ENCODE results near the gene ZCCHC14. TPM values are rescaled to one million over a fixed set of nuclear protein-coding genes. Genes with fewer than 3 reads are reported as not detected.
"Not testable (repeated sequence)": the region's sequence is repeated elsewhere in the genome, so short reads cannot be mapped to it uniquely, and the experiment has no call there.

ZCCHC14 gene
- total RNA-seq, 1 donor from 2014 or later, result 11.5 TPM

GRCh38 chr16:87498324-87499188 lies 5.7 kb upstream of the ZCCHC14 start:
- no peaks in the 10 kb centered on the region for H3K9me3 ChIP-seq (ENCODE audit: control insufficient read depth in 3 of 3, low read length in 3 of 3)
- H3K4me3 ChIP-seq (ENCODE audit: low read length in 3 of 3), result no peak overlapping the region
- H3K9ac ChIP-seq (ENCODE audit: low read depth in 1 of 3, low read length in 3 of 3), result no peak overlapping the region
- H3K27me3 ChIP-seq (ENCODE audit: control insufficient read depth in 3 of 3, insufficient read depth in 3 of 3, low read length in 3 of 3), result peaks cover 0 to 7% (median 0%) of the 10 kb centered on the region in 3 donors
- H3K4me1 ChIP-seq (ENCODE audit: control insufficient read depth in 3 of 3, insufficient read depth in 3 of 3, low read length in 3 of 3), result peaks cover 0 to 3% (median under 1%) of the 10 kb centered on the region in 3 donors
- H3K36me3 ChIP-seq (ENCODE audit: control insufficient read depth in 3 of 3, insufficient read depth in 3 of 3, low read length in 3 of 3), result no peaks in the 10 kb centered on the region
- H3K27ac ChIP-seq (ENCODE audit: low read depth, low read length), result no peak overlapping the region

GRCh38 chr16:87497767-87498290 lies 5.0 kb upstream of the ZCCHC14 start:
- H3K4me3 ChIP-seq (ENCODE audit: low read length in 3 of 3); H3K9ac ChIP-seq (ENCODE audit: low read depth in 1 of 3, low read length in 3 of 3); H3K36me3 ChIP-seq (ENCODE audit: control insufficient read depth in 3 of 3, insufficient read depth in 3 of 3, low read length in 3 of 3); H3K27me3 ChIP-seq (ENCODE audit: control insufficient read depth in 3 of 3, insufficient read depth in 3 of 3, low read length in 3 of 3); H3K4me1 ChIP-seq (ENCODE audit: control insufficient read depth in 3 of 3, insufficient read depth in 3 of 3, low read length in 3 of 3); H3K27ac ChIP-seq (ENCODE audit: low read depth, low read length); H3K9me3 ChIP-seq (ENCODE audit: control insufficient read depth in 3 of 3, low read length in 3 of 3): not testable (repeated sequence)

GRCh38 chr16:87497023-87497766 lies 4.4 kb upstream of the ZCCHC14 start:
- H3K4me3 ChIP-seq (ENCODE audit: low read length in 3 of 3); H3K36me3 ChIP-seq (ENCODE audit: control insufficient read depth in 3 of 3, insufficient read depth in 3 of 3, low read length in 3 of 3); H3K9me3 ChIP-seq (ENCODE audit: control insufficient read depth in 3 of 3, low read length in 3 of 3); H3K9ac ChIP-seq (ENCODE audit: low read depth in 1 of 3, low read length in 3 of 3); H3K4me1 ChIP-seq (ENCODE audit: control insufficient read depth in 3 of 3, insufficient read depth in 3 of 3, low read length in 3 of 3); H3K27ac ChIP-seq (ENCODE audit: low read depth, low read length); H3K27me3 ChIP-seq (ENCODE audit: control insufficient read depth in 3 of 3, insufficient read depth in 3 of 3, low read length in 3 of 3): not testable (repeated sequence)

DNA sequence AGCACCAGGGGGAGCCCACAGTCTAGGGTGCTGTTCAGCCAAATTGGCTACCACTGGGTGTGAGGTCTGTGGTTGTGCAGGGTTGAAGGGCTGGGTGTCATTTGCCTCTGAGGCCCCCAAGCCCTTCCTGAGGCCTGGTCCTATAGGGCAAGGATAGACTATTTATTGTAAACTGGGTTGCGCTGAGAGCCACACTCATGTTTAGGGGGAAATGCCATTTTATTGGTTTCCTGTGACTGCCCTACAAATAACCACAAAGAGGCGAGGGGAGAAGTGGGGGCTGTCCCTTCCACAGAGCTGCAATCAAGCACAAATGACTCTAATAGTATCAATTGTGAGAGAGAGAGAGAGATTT lies 3.6 kb upstream of the ZCCHC14 start:
- Histone ChIP-seq H3K4me3 (ENCODE audit: low read length in 3 of 3) (no peak overlapping the region), H3K9me3 (ENCODE audit: control insufficient read depth in 3 of 3, low read length in 3 of 3) (no peaks in the 10 kb centered on the region), H3K27me3 (ENCODE audit: control insufficient read depth in 3 of 3, insufficient read depth in 3 of 3, low read length in 3 of 3) (no peaks in the 10 kb centered on the region), H3K4me1 (ENCODE audit: control insufficient read depth in 3 of 3, insufficient read depth in 3 of 3, low read length in 3 of 3) (peaks cover 7 to 13% (median 7%) of the 10 kb centered on the region in 3 donors), H3K27ac (ENCODE audit: low read depth, low read length) (no peak overlapping the region), H3K36me3 (ENCODE audit: control insufficient read depth in 3 of 3, insufficient read depth in 3 of 3, low read length in 3 of 3) (no peaks in the 10 kb centered on the region), H3K9ac (ENCODE audit: low read depth in 1 of 3, low read length in 3 of 3) (no peak overlapping the region)

- no peak overlapping the region for H3K27ac ChIP-seq (ENCODE audit: low read depth, low read length)
- H3K4me1 ChIP-seq (ENCODE audit: control insufficient read depth in 3 of 3, insufficient read depth in 3 of 3, low read length in 3 of 3), result peaks cover 13 to 19% (median 13%) of the 10 kb centered on the region in 3 donors
- H3K27me3 ChIP-seq (ENCODE audit: control insufficient read depth in 3 of 3, insufficient read depth in 3 of 3, low read length in 3 of 3), result no peaks in the 10 kb centered on the region
- H3K36me3 ChIP-seq (ENCODE audit: control insufficient read depth in 3 of 3, insufficient read depth in 3 of 3, low read length in 3 of 3), result no peaks in the 10 kb centered on the region
- H3K4me3 ChIP-seq (ENCODE audit: low read length in 3 of 3), result no peak overlapping the region
- H3K9me3 ChIP-seq (ENCODE audit: control insufficient read depth in 3 of 3, low read length in 3 of 3), result no peaks in the 10 kb centered on the region
- no peak overlapping the region for H3K9ac ChIP-seq (ENCODE audit: low read depth in 1 of 3, low read length in 3 of 3)
These were observed 3.0 kb upstream of the ZCCHC14 start for GRCh38 chr16:87495578-87496446.

- H3K36me3 ChIP-seq (ENCODE audit: control insufficient read depth in 3 of 3, insufficient read depth in 3 of 3, low read length in 3 of 3), result no peaks in the 10 kb centered on the region
These were observed 920 bp upstream of the ZCCHC14 start for GRCh38 chr16:87493608-87494280.

DNA sequence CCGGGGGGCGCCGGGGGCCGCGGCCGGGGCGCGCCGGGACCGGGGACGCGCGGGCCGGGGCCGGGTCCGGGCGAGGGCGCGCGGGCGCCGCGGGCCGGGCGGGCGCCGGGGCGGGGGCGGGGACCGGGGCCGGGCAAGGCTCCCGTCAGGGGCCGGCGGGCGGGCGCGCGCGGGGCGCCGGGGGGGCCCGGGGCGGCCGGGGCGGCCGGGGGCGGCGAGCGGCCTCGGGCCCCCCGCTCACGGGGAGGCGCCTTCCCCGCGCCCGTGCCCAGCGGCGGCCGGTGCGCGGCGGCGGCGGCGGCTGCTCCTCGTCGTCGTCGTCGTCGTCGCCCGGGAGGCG lies 563 bp downstream of the ZCCHC14 start:
- peak overlapping the region in 1 of 3 donors; percentile 62 for H3K9ac ChIP-seq (ENCODE audit: low read depth in 1 of 3, low read length in 3 of 3)
- H3K4me1 ChIP-seq (ENCODE audit: control insufficient read depth in 3 of 3, insufficient read depth in 3 of 3, low read length in 3 of 3), result peaks cover 33 to 44% (median 43%) of the 10 kb centered on the region in 3 donors
- no peak overlapping the region for H3K27ac ChIP-seq (ENCODE audit: low read depth, low read length)

More at GRCh38 chr16:87493608-87494280, 920 bp upstream of the ZCCHC14 start:
- no peaks in the 10 kb centered on the region for H3K9me3 ChIP-seq (ENCODE audit: control insufficient read depth in 3 of 3, low read length in 3 of 3)
- H3K4me1 ChIP-seq (ENCODE audit: control insufficient read depth in 3 of 3, insufficient read depth in 3 of 3, low read length in 3 of 3), result peaks cover 26 to 38% (median 32%) of the 10 kb centered on the region in 3 donors
- H3K27me3 ChIP-seq (ENCODE audit: control insufficient read depth in 3 of 3, insufficient read depth in 3 of 3, low read length in 3 of 3), result no peaks in the 10 kb centered on the region
- H3K27ac ChIP-seq (ENCODE audit: low read depth, low read length), result no peak overlapping the region
- H3K9ac ChIP-seq (ENCODE audit: low read depth in 1 of 3, low read length in 3 of 3), result peak overlapping the region; percentile 12 to 70 (median 53)
- H3K4me3 ChIP-seq (ENCODE audit: low read length in 3 of 3), result peak overlapping the region; percentile 57 to 70 (median 69)

DNA sequence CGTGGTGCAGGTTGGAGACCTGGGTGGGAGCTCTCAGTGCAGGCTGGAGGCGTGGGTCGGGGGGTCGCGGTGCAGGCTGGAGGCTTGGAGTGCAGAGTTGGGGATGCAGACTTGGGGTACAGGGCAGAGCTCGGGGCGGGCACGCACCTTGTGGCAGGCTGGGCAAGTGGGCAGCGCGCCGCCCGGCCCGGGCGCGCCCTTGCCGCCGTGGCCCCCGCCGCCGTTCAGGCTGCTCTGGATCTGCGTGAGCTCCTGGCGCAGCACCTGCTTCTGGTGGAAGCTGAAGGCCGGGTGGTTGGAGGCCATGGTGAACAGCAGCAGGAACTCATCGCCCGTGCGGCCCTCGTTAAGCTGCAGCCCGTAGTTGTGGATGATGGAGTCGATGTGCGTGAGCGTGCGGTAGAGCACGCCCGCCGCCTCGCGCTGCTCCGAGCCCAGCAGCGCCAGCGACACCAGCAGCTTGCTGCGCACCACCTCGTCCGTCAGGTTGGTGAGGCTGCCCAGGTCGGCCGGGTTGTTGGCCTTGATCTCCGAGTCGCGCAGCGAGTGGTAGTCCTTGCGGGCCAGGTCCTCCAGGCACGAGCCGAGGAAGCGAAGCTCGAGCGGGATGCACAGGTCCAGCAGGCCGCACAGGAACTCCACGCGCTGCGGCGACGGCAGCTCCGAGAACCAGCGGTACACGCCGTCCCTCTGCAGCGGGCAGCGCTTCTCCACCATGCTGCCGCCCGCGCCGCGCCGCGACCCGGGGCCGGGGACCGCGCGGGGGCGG lies 1.1 kb downstream of the ZCCHC14 start:
- Histone ChIP-seq H3K27ac (ENCODE audit: low read depth, low read length) (no peak overlapping the region), H3K4me1 (ENCODE audit: control insufficient read depth in 3 of 3, insufficient read depth in 3 of 3, low read length in 3 of 3) (peaks cover 39 to 48% (median 48%) of the 10 kb centered on the region in 3 donors)

More for the DNA sequence above, 563 bp downstream of the ZCCHC14 start:
- peak overlapping the region in 2 of 3 donors; percentile 76 to 80 for H3K4me3 ChIP-seq (ENCODE audit: low read length in 3 of 3)
- no peaks in the 10 kb centered on the region for H3K9me3 ChIP-seq (ENCODE audit: control insufficient read depth in 3 of 3, low read length in 3 of 3)
- no peaks in the 10 kb centered on the region for H3K27me3 ChIP-seq (ENCODE audit: control insufficient read depth in 3 of 3, insufficient read depth in 3 of 3, low read length in 3 of 3)
- H3K36me3 ChIP-seq (ENCODE audit: control insufficient read depth in 3 of 3, insufficient read depth in 3 of 3, low read length in 3 of 3), result no peaks in the 10 kb centered on the region

More for the DNA sequence above, 1.1 kb downstream of the ZCCHC14 start:
- Histone ChIP-seq H3K9me3 (ENCODE audit: control insufficient read depth in 3 of 3, low read length in 3 of 3) (no peaks in the 10 kb centered on the region), H3K9ac (ENCODE audit: low read depth in 1 of 3, low read length in 3 of 3) (peak overlapping the region; percentile 62 to 83 (median 65)), H3K27me3 (ENCODE audit: control insufficient read depth in 3 of 3, insufficient read depth in 3 of 3, low read length in 3 of 3) (no peaks in the 10 kb centered on the region), H3K4me3 (ENCODE audit: low read length in 3 of 3) (peak overlapping the region; percentile 76 to 80 (median 77)), H3K36me3 (ENCODE audit: control insufficient read depth in 3 of 3, insufficient read depth in 3 of 3, low read length in 3 of 3) (no peaks in the 10 kb centered on the region)
